ENCODE results near the gene PSMD14.

Gene PSMD14

DNA sequence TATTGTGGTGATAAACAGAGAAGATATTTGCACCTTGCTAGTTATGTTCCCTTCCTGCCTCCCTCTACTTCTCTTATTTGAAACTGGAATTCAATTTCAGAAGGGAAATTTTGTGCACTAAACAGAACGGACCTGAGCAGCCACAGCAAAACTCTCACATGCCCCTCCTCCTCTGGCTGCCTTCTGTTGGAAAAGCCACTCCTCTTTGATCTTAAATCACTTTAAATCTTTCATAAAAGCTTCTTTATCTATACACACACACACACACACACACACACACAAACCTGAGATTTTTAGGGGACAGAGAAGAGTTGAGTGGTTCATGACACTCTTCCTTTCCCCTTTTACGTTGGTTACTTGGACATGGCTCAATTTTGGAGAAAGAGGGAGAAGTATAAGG, 113.5 kb downstream of the PSMD14 start:
- peak; percentile 58 for DNase-seq

DNA sequence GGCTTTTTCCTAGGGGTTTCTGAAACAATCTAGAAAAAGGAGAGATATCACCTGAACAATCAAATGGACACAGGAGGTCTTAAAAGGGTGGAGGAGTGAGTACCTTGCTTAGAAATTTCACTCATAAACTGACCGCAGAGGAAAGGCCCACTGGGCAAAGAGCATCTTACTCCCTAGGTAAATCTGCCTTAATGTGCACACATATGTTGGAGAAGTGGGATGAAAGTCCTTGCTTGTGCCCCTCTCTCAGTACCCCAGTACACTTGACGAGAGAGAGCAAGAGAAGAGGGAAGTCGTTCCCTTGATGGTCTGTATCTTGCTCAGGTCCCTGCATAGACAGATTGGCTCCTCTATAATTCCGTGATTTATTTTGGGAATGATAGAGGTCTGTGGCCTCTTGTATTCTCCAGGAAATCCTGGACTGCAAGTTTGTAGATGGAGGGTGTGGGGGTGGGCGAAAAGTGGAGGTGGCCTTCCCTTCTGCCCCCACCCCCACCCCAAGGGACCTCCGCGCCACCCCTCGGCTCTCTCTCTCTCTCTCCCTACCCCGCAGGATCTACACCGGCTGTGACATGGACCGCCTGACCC, 114.7 kb downstream of the PSMD14 start:
- no peak for DNase-seq

DNA sequence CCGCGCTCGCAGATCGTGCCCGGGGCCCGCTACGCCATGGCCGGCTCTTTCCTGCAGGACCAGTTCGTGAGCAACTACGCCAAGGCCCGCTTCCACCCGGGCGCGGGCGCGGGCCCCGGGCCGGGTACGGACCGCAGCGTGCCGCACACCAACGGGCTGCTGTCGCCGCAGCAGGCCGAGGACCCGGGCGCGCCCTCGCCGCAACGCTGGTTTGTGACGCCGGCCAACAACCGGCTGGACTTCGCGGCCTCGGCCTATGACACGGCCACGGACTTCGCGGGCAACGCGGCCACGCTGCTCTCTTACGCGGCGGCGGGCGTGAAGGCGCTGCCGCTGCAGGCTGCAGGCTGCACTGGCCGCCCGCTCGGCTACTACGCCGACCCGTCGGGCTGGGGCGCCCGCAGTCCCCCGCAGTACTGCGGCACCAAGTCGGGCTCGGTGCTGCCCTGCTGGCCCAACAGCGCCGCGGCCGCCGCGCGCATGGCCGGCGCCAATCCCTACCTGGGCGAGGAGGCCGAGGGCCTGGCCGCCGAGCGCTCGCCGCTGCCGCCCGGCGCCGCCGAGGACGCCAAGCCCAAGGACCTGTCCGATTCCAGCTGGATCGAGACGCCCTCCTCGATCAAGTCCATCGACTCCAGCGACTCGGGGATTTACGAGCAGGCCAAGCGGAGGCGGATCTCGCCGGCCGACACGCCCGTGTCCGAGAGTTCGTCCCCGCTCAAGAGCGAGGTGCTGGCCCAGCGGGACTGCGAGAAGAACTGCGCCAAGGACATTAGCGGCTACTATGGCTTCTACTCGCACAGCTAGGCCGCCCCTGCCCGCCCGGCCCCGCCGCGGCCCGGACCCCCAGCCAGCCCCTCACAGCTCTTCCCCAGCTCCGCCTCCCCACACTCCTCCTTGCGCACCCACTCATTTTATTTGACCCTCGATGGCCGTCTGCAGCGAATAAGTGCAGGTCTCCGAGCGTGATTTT, 115.5 kb downstream of the PSMD14 start:
- DNase-seq = no peak

DNA sequence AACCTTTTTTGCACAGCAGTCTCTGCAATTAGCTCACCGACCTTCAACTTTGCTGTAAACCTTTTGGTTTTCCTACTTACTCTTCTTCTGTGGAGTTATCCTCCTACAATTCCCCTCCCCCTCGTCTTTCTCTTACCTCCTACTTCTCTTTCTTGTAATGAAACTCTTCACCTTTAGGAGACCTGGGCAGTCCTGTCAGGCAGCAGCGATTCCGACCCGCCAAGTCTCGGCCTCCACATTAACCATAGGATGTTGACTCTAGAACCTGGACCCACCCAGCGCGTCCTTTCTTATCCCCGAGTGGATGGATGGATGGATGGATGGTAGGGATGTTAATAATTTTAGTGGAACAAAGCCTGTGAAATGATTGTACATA, 116.2 kb downstream of the PSMD14 start:
- no peak for DNase-seq

- no peak for DNase-seq
Observed at GRCh38 chr2:161424891-161425727, 116.9 kb downstream of the PSMD14 start.

GRCh38 chr2:161425728-161426454, 117.7 kb downstream of the PSMD14 start:
- DNase-seq = no peak

- no peak for DNase-seq
Observed at GRCh38 chr2:161426455-161426921, 118.3 kb downstream of the PSMD14 start.

DNA sequence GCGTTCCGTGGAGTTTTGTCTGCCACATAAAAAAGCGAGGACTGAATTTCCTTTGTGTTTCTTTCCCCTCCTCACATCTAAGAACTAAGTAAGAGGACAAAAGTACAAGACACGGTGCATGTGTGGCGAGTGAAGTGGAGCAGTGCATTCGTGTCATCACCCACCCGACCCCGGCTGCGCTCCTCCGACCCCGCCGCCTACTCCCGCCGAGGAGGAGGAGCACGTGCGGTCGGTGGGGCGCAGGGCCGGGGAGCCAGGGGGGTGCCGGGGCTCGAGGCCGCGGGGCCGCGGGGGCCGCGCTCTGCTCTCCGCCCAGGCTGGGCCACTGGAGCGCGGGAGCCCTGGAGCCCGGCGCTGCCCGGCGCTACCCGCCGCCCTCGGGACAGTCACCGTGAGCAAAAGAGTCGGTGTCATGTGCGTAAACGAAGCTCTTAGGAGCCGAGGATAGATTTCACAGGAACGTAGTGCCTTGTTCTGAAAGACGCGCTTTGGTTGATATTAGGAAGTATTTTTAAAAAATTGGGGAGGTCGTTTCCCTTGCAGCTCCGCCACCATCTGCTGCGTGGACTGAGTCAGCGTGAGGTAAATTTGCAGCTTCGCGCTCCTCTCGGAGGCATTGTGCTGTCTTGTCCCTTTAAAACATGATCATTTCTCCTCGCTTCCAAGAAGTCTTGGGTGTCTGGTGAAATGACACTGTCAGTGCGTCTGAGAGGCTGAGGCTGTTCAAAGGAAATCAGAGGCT, 118.9 kb downstream of the PSMD14 start:
- DNase-seq = no peak

DNA sequence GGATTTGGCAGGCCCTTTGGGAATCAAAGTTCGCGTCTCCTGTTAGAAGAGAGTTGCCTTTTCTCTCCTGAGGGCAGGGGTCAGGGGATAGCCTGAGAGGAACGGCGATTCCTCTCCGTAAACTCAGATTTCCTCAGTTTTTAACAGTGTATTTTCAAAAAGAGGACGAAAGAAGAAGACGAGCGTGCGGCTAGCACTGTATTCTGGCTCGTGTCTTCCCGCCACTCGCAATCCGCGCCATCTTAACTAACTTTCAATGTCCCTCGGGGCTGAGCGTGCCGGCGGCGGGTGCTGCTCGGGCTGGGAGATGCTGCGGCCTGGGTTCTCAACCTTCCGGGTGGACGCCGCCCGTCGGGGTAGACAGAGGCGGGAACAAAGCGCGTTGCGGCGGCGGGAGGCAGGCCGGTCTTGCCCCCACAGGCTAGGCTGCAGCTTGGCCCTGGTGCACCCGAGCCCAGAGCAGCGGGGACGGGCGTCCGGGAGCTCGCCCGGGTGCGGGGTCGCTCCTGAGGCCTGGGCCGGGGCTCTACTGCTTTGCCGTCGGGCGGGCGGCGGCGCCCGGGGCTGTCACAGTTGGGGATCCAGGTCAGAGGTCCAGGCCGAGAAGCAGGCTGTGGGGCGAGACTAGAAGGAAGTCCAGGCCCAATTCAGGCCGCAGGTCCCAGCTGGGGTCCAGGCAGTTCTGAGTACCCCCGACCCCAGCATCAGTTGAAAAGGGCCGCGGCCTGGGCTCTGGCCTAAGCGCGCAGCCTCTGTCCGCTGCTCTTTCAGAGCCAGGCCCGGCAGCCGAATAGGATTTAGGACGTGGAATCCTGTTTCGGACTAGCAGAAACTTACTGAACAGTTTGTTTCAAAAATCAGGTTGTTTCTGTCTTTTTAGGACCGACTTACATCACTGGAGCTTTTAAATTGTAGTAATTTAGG, 119.7 kb downstream of the PSMD14 start:
- no peak for DNase-seq

DNA sequence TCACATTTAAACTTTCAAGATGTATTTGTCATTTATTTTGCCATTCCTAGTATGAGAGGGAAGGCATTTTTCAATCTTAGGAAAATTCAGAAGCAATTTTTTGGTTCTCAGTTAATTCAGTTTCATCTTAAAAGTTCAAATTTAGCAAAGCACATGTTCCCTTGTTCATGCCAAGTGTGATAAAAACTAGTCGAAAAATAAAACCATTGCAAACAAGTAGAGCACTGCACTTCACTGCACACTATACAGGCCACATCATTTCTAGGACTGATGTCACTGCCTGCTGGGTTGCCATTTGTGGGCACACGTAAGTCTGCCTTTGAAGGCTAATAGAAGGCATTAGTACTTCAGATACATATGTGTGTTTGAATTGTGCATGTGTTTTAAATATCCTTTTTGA, 122.2 kb downstream of the PSMD14 start:
- DNase-seq = no peak

GRCh38 chr2:161432107-161432506, 123.9 kb downstream of the PSMD14 start:
- DNase-seq = no peak

GRCh38 chr2:161434118-161434517, 125.9 kb downstream of the PSMD14 start:
- DNase-seq = no peak

- no peak for DNase-seq
Observed at GRCh38 chr2:161436411-161436810, 128.2 kb downstream of the PSMD14 start.

DNA sequence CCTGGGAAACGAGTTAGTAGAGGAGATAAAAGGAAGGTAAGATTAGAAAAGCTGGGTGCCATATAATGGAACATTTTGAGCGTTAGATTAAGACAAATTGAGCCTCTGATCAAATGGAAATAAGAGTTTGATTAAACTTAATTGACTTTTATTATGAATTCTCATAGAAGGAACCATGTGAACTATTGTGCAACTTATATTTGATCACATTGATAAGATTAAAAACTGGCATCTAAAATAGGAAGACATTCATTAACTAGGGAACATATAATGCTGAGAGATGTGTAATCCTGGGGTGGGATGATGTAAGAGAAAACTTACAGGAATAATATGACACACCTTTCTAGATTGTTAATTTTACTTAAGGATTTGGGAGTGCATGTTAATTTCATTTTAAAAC, 130.4 kb downstream of the PSMD14 start:
- DNase-seq = no peak

GRCh38 chr2:161445097-161445496, 136.9 kb downstream of the PSMD14 start:
- no peak for DNase-seq

GRCh38 chr2:161448431-161448830, 140.2 kb downstream of the PSMD14 start:
- DNase-seq = no peak

Data from NCI-H82 (cell line).